HepG2 (cell line): ENCODE results near the gene LMNA. TPM values are rescaled to one million over a fixed set of nuclear protein-coding genes. Genes with fewer than 3 reads are reported as not detected.

ENCODE experiments used
- ATAC-seq: fragments of 200-7000 bp; cut with Tn5 transposase; 3 replicates; pipeline ENCODE4 v1.9.1; 2020; ENCODE audit warnings: mild to moderate bottlenecking, moderate library complexity
- BruUV-seq: library from RNA; stranded (reverse); fragments of 400-500 nt; replicated peaks from 2 replicates; lab custom pipeline; 2021; lab: Mats Ljungman, UMichigan
- CTCF ChIA-PET: fragments of 300-600 bp; formaldehyde crosslinking; extraction: SDS; loops from one replicate; lab custom pipeline; 2021; ENCODE audit warnings: low total read pairs, inconsistent platforms, low intra/inter-chr PET ratio; lab: Yijun Ruan, JAX
- POLR2A ChIA-PET: fragments of 350-600 bp; sonication (Branson Sonifier 250); formaldehyde crosslinking; loops from one replicate; lab custom pipeline; 2020; ENCODE audit warnings: antibody characterized with exemption, inconsistent platforms; lab: Yijun Ruan, JAX
- DNase-seq: peaks from one replicate; pipeline ENCODE4 v3.0.0-alpha.2; 2015; ENCODE audit warnings: low spot score
- FAIRE-seq: peaks from 3 replicates; lab custom pipeline; 2011; peaks lifted over from hg19 to GRCh38; lab: Jason Lieb, UNC
- H2AFZ ChIP-seq: one replicate; pipeline ENCODE4 v1.6.1; 2011; ENCODE audit warnings: low read length, inconsistent platforms
- H3K27ac ChIP-seq: fragments of 300-600 bp; 3 replicates; pipeline ENCODE4 v1.8.0; 2011; ENCODE audit warnings: mixed run types, mild to moderate bottlenecking, mixed read lengths, low read length, inconsistent platforms; ENCODE audit not compliant: insufficient read depth; ENCODE audit errors: extremely low read length
- H3K27me3 ChIP-seq, 2 experiments: fragments of 200-600 bp in 1 of 2; 2 replicates in 1 of 2; 3 replicates in 1 of 2; pipeline versions ENCODE4 v1.6.0 to v1.8.0; 2011; ENCODE audit warnings: low read length in 2 of 2, mild to moderate bottlenecking in 2 of 2, moderate library complexity in 2 of 2, inconsistent platforms in 1 of 2; ENCODE audit not compliant: insufficient read depth in 2 of 2, control insufficient read depth in 1 of 2
- H3K36me3 ChIP-seq, 2 experiments: fragments of 200-600 bp in 1 of 2; replicated peaks in 1 of 2; 2 replicates in 1 of 2; 3 replicates in 1 of 2; pipeline versions ENCODE4 v1.5.1 to v1.8.0; 2011; ENCODE audit warnings: low read length in 2 of 2, inconsistent platforms in 1 of 2; ENCODE audit not compliant: insufficient read depth in 2 of 2, control insufficient read depth in 1 of 2
- H3K4me1 ChIP-seq: 2 replicates; pipeline ENCODE4 v1.5.1; 2012; ENCODE audit warnings: low read length, inconsistent platforms; ENCODE audit not compliant: insufficient read depth
- H3K4me2 ChIP-seq: 2 replicates; pipeline ENCODE4 v1.6.0; 2011; ENCODE audit warnings: low read depth, low read length, inconsistent platforms
- H3K4me3 ChIP-seq, 3 experiments: fragments of 200-600 bp in 1 of 3; sonication (generic), shearing (Covaris generic) in 1 of 3; replicated peaks in 1 of 3; 2 replicates each; pipeline ENCODE4 v1.5.1; 2011 to 2016; ENCODE audit warnings: low read length in 3 of 3, inconsistent platforms in 2 of 3, low read depth in 2 of 3, mild to moderate bottlenecking in 2 of 3, control low read depth in 1 of 3, mixed read lengths in 1 of 3; ENCODE audit not compliant: insufficient read depth in 1 of 3
- H3K79me2 ChIP-seq: one replicate; pipeline ENCODE4 v1.6.1; 2011; ENCODE audit warnings: low read length, inconsistent platforms; ENCODE audit not compliant: insufficient read depth
- H3K9ac ChIP-seq: 2 replicates; pipeline ENCODE4 v1.6.0; 2011; ENCODE audit warnings: mild to moderate bottlenecking, low read depth, low read length, inconsistent platforms; ENCODE audit not compliant: insufficient read depth
- H3K9me3 ChIP-seq: 2 replicates; pipeline ENCODE4 v1.5.1; 2012; ENCODE audit warnings: mild to moderate bottlenecking, low read length
- H4K20me1 ChIP-seq: 2 replicates; pipeline ENCODE4 v1.6.0; 2011; ENCODE audit warnings: inconsistent platforms, mild to moderate bottlenecking, low read length, moderate library complexity; ENCODE audit not compliant: insufficient read depth
- CEBPZ ChIP-seq: IDR thresholded peaks from 2 replicates; pipeline ENCODE4 v1.6.1; 2012; ENCODE audit warnings: low read length, improper control_type of control experiment
- HNRNPH1 ChIP-seq: fragments of 200-400 bp; formaldehyde crosslinking; optimal IDR thresholded peaks from 2 replicates; pipeline ENCODE3; 2017; ENCODE audit warnings: mild to moderate bottlenecking, low read depth, low read length
- IRX3 ChIP-seq: sonication (generic); formaldehyde crosslinking; IDR thresholded peaks from 2 replicates; pipeline ENCODE4 v1.8.1; 2023; ENCODE audit warnings: mild to moderate bottlenecking, low read depth, missing genetic modification reagents, borderline replicate concordance
- MIER2 ChIP-seq: IDR thresholded peaks from 2 replicates; pipeline ENCODE4 v1.6.1; 2016; ENCODE audit warnings: missing biosample characterization, missing genetic modification reagents
- SAFB2 ChIP-seq: sonication (generic); formaldehyde crosslinking; IDR thresholded peaks from 2 replicates; pipeline ENCODE4 v1.5.1; 2020; ENCODE audit warnings: missing genetic modification reagents, low read depth, mild to moderate bottlenecking, borderline replicate concordance
- THAP11 ChIP-seq: IDR thresholded peaks from 2 replicates; pipeline ENCODE4 v1.6.1; 2016; ENCODE audit warnings: missing biosample characterization, missing genetic modification reagents
- TP53 ChIP-seq: sonication (generic); formaldehyde crosslinking; conservative IDR thresholded peaks from 2 replicates; pipeline ENCODE4 v1.4.0; 2020; ENCODE audit warnings: missing genetic modification reagents
- ZFP1 ChIP-seq: IDR thresholded peaks from 2 replicates; pipeline ENCODE4 v1.6.1; 2016
- ZNF414 ChIP-seq: sonication (generic); formaldehyde crosslinking; IDR thresholded peaks from 2 replicates; pipeline ENCODE4 v1.5.0; 2020; ENCODE audit warnings: missing genetic modification reagents
- ZNF530 ChIP-seq: sonication (generic); formaldehyde crosslinking; IDR thresholded peaks from 2 replicates; pipeline ENCODE4 v1.5.0; 2020; ENCODE audit warnings: low read depth, mild to moderate bottlenecking, missing genetic modification reagents
- ZNF546 ChIP-seq: sonication (generic); formaldehyde crosslinking; conservative IDR thresholded peaks from 2 replicates; pipeline ENCODE4 v1.8.1; 2023; ENCODE audit warnings: mild to moderate bottlenecking, missing genetic modification reagents
- ZNF597 ChIP-seq: sonication (generic); formaldehyde crosslinking; IDR thresholded peaks from 2 replicates; pipeline ENCODE4 v1.5.0; 2020; ENCODE audit warnings: missing genetic modification reagents
- ZNF609 ChIP-seq: sonication (generic); formaldehyde crosslinking; IDR thresholded peaks from 2 replicates; pipeline ENCODE4 v1.4.0; 2020; ENCODE audit warnings: mild to moderate bottlenecking, missing genetic modification reagents, borderline replicate concordance
- ZSCAN29 ChIP-seq: sonication (generic); formaldehyde crosslinking; conservative IDR thresholded peaks from 2 replicates; pipeline ENCODE4 v1.4.0; 2020; ENCODE audit warnings: mild to moderate bottlenecking, missing genetic modification reagents
- WGBS: methylation state at CpG from one replicate; pipeline ENCODE4 v1.1.6; 2017; ENCODE audit warnings: low lambda C conversion rate; 5-methylcytosine and 5-hydroxymethylcytosine counted together
- in situ Hi-C: cut with HindIII; loops from 2 replicates; pipeline ENCODE4 v1.10.0; 2017; ENCODE audit warnings: low pct_unique_long_range_greater_than_20kb; ENCODE audit not compliant: extremely low pct_ligation_motif_present
- intact Hi-C: fragments of 100-400 bp; cut with micrococcal nuclease; formaldehyde crosslinking; loops from one replicate; pipeline ENCODE4 v1.10.0; 2022; ENCODE audit not compliant: unreplicated experiment
- polyA plus RNA-seq, 8 experiments: library from polyadenylated mRNA; depleted of rRNA in 3 of 8; stranded (reverse) in 7 of 8; unstranded in 1 of 8; fragments of >200 nt; fragmentation: Illumina TruSeq in 4 of 8; extraction: Trizol in 4 of 8; gene quantifications; 2 replicates each; pipeline versions ENCODE4 v1.2.1 to v1.2.3, GENCODE V29; 2011 to 2016; ENCODE audit warnings: low read depth in 4 of 8, missing spikeins in 1 of 8, mixed read lengths in 1 of 8; ENCODE audit not compliant: insufficient read depth in 1 of 8
- total RNA-seq, 5 experiments: library from RNA; depleted of rRNA; stranded (reverse); fragments of >200 nt; fragmentation: Illumina TruSeq; extraction: Trizol; gene quantifications; 2 replicates each; pipeline ENCODE4 v1.2.3, GENCODE V29; 2016; ENCODE audit warnings: low read depth in 1 of 5

The LMNA gene
- total and polyA plus RNA-seq, 2 of the 13 experiments (the other 11 are each of a cell fraction or from before 2014, with no cell fraction given) = 107 to 225 TPM

- CTCF ChIA-PET = no interaction called here
- peaks cover 32% of the 10 kb centered on the region for H3K4me1 ChIP-seq
- 72% methylated on average over 12 of the region's 13 CpGs for WGBS
- H3K27ac ChIP-seq = no peak overlapping the region
- intact Hi-C loops (no loop called here), in situ Hi-C loops (no loop called here)
- H4K20me1 ChIP-seq = no peaks in the 10 kb centered on the region
- no peak for DNase-seq
- H3K27me3 ChIP-seq = peaks cover 0 to 12% of the 10 kb centered on the region in 2 experiments; a peak in 2 of 5 replicates
- H3K4me3 ChIP-seq = no peak overlapping the region
- POLR2A ChIA-PET = no interaction called here
- no peak overlapping the region for H2AFZ ChIP-seq
- no peak overlapping the region for H3K9ac ChIP-seq
- FAIRE-seq = no peak
- H3K36me3 ChIP-seq = no peaks in the 10 kb centered on the region
- BruUV-seq = no TSS peak
- no peak for ATAC-seq
- no peaks in the 10 kb centered on the region for H3K9me3 ChIP-seq
- H3K79me2 ChIP-seq = no peaks in the 10 kb centered on the region
- no peak overlapping the region for H3K4me2 ChIP-seq
- TF ChIP-seq HNRNPH1 (no peak), IRX3 (no peak), THAP11 (CRISPR knock-in tag) (no peak), ZSCAN29 (CRISPR knock-in tag) (no peak), SAFB2 (no peak), MIER2 (CRISPR knock-in tag) (no peak), ZNF530 (CRISPR knock-in tag) (no peak), CEBPZ (no peak), ZNF609 (CRISPR knock-in tag) (no peak), ZFP1 (CRISPR knock-in tag) (no peak), ZNF597 (no peak), ZNF546 (CRISPR knock-in tag) (no peak), ZNF414 (CRISPR knock-in tag) (no peak), TP53 (CRISPR knock-in tag) (no peak)
These were observed 45.7 kb downstream of the LMNA start for GRCh38 chr1:156160000-156160742.
